ENCODE results near the gene FRMPD4.

- TF ChIP-seq EP300 (IDR thresholded peaks at IDR 0.05) = no peak
- TF ChIP-seq CTCF (IDR thresholded peaks at IDR 0.05) = no peak
Observed at GRCh38 chrX:12447448-12448064, 309.3 kb downstream of the FRMPD4 start.

All from tibial nerve (tissue), 4 donors.